H1 (cell line): Measurements from ENCODE around the gene MRI1. TPM values are rescaled to one million over a fixed set of nuclear protein-coding genes. Genes with fewer than 3 reads are reported as not detected.

Experiments
- CTCF ChIA-PET: fragments of 300-600 bp; sonication (Branson Sonifier 250); formaldehyde crosslinking; loops from one replicate; lab custom pipeline; 2021; ENCODE audit not compliant: partially characterized antibody; lab: Charles Lee
- POLR2A ChIA-PET: fragments of 300-600 bp; sonication (Branson Sonifier 250); formaldehyde crosslinking; loops from one replicate; lab custom pipeline; 2021; ENCODE audit warnings: inconsistent platforms; ENCODE audit not compliant: partially characterized antibody; lab: Charles Lee
- DNase-seq, 2 experiments: peaks; one replicate each; pipeline versions ENCODE4 v3.0.0 to v3.0.0-alpha.2; 2010 to 2022; ENCODE audit warnings: low spot score in 2 of 2, low read depth in 1 of 2, mixed read lengths in 1 of 2
- FAIRE-seq: peaks from 2 replicates; lab custom pipeline; 2011; peaks lifted over from hg19 to GRCh38; lab: Jason Lieb, UNC
- H2AFZ ChIP-seq: 2 replicates; pipeline ENCODE4 v1.8.1; 2012; ENCODE audit warnings: low read length, inconsistent platforms
- H2AK5ac ChIP-seq: 2 replicates; pipeline ENCODE4 v1.6.1; 2013; ENCODE audit warnings: low read depth, low read length
- H2BK120ac ChIP-seq: replicated peaks from 2 replicates; pipeline ENCODE3; 2013; ENCODE audit warnings: low read depth, low read length, inconsistent platforms
- H2BK12ac ChIP-seq: 2 replicates; pipeline ENCODE4 v1.6.1; 2013; ENCODE audit warnings: low read depth, low read length
- H2BK15ac ChIP-seq: 2 replicates; pipeline ENCODE4 v1.6.1; 2013; ENCODE audit warnings: low read length
- H2BK20ac ChIP-seq: 2 replicates; pipeline ENCODE4 v1.6.1; 2013; ENCODE audit warnings: low read length
- H2BK5ac ChIP-seq: 2 replicates; pipeline ENCODE4 v1.6.1; 2013; ENCODE audit warnings: low read depth, low read length
- H3K14ac ChIP-seq: 2 replicates; pipeline ENCODE4 v1.6.1; 2013; ENCODE audit warnings: inconsistent platforms; ENCODE audit not compliant: insufficient read length
- H3K18ac ChIP-seq: 2 replicates; pipeline ENCODE4 v1.6.1; 2013; ENCODE audit warnings: low read length; ENCODE audit errors: extremely low read depth
- H3K23ac ChIP-seq: 2 replicates; pipeline ENCODE4 v1.6.1; 2013; ENCODE audit warnings: inconsistent platforms; ENCODE audit not compliant: insufficient read length
- H3K23me2 ChIP-seq: 2 replicates; pipeline ENCODE4 v1.6.1; 2013; ENCODE audit warnings: low read depth, low read length
- H3K27ac ChIP-seq: 2 replicates; pipeline ENCODE4 v1.6.1; 2011; ENCODE audit warnings: low read depth, low read length, inconsistent platforms
- H3K27me3 ChIP-seq, 4 experiments: replicated peaks in 1 of 4; 1 replicate in 1 of 4; 2 replicates in 3 of 4; pipeline versions ENCODE4 v1.6.1 to v1.8.1; 2011 to 2013; ENCODE audit warnings: low read length in 3 of 4, mild to moderate bottlenecking in 3 of 4, inconsistent platforms in 2 of 4, mixed read lengths in 2 of 4, moderate library complexity in 1 of 4; ENCODE audit not compliant: control insufficient read depth in 3 of 4, insufficient read depth in 3 of 4; ENCODE audit errors: extremely low read depth in 1 of 4
- H3K36me3 ChIP-seq, 4 experiments: 2 replicates each; pipeline versions ENCODE4 v1.6.1 to v1.8.1; 2011 to 2013; ENCODE audit warnings: mild to moderate bottlenecking in 4 of 4, low read length in 3 of 4, moderate library complexity in 2 of 4, control low read depth in 1 of 4, inconsistent platforms in 1 of 4; ENCODE audit not compliant: insufficient read depth in 4 of 4, control insufficient read depth in 2 of 4
- H3K4ac ChIP-seq: replicated peaks from 2 replicates; pipeline ENCODE3; 2013; ENCODE audit warnings: low read length, low read depth, mixed read lengths, inconsistent platforms; ENCODE audit not compliant: insufficient read length
- H3K4me1 ChIP-seq, 4 experiments: replicated peaks in 1 of 4; 1 replicate in 1 of 4; 2 replicates in 3 of 4; pipeline versions ENCODE4 v1.6.1 to v1.8.1; 2011 to 2013; ENCODE audit warnings: low read length in 3 of 4, inconsistent platforms in 2 of 4, mixed read lengths in 1 of 4; ENCODE audit not compliant: insufficient read depth in 4 of 4, control insufficient read depth in 3 of 4
- H3K4me2 ChIP-seq, 2 experiments: 2 replicates each; pipeline versions ENCODE4 v1.6.1 to v1.8.1; 2011 to 2013; ENCODE audit warnings: low read depth in 2 of 2, low read length in 2 of 2, control low read depth in 1 of 2, inconsistent platforms in 1 of 2, mild to moderate bottlenecking in 1 of 2; ENCODE audit not compliant: insufficient read depth in 1 of 2
- H3K4me3 ChIP-seq, 4 experiments: fragments of 200-600, 300-600 bp in 1 of 4; sonication (generic), shearing (Covaris generic), sonication (Bioruptor Twin) in 1 of 4; 2 replicates each; pipeline versions ENCODE4 v1.5.1 to v1.8.1; 2011 to 2016; ENCODE audit warnings: low read length in 4 of 4, low read depth in 3 of 4, control low read depth in 2 of 4, inconsistent platforms in 2 of 4, mild to moderate bottlenecking in 2 of 4, mixed read lengths in 1 of 4, moderate library complexity in 1 of 4; ENCODE audit not compliant: insufficient read depth in 2 of 4; ENCODE audit errors: extremely low read depth in 1 of 4
- H3K56ac ChIP-seq: replicated peaks from 2 replicates; pipeline ENCODE3; 2013; ENCODE audit warnings: low read depth, mild to moderate bottlenecking, mixed read lengths, low read length, inconsistent platforms; ENCODE audit not compliant: insufficient read length
- H3K79me1 ChIP-seq: 2 replicates; pipeline ENCODE4 v1.6.1; 2013; ENCODE audit warnings: low read depth, low read length, control low read depth
- H3K79me2 ChIP-seq, 2 experiments: 2 replicates each; pipeline versions ENCODE4 v1.6.1 to v1.8.1; 2012 to 2013; ENCODE audit warnings: low read length in 2 of 2, mild to moderate bottlenecking in 2 of 2, inconsistent platforms in 1 of 2; ENCODE audit not compliant: insufficient read depth in 2 of 2, control insufficient read depth in 1 of 2
- H3K9ac ChIP-seq, 4 experiments: replicated peaks in 1 of 4; 1 replicate in 1 of 4; 2 replicates in 3 of 4; pipeline versions ENCODE4 v1.6.1 to v1.8.1; 2011 to 2013; ENCODE audit warnings: low read depth in 3 of 4, low read length in 3 of 4, control low read depth in 2 of 4, mild to moderate bottlenecking in 2 of 4, moderate library complexity in 2 of 4, inconsistent platforms in 1 of 4; ENCODE audit errors: extremely low read depth in 1 of 4
- H3K9me3 ChIP-seq, 2 experiments: 2 replicates each; pipeline versions ENCODE4 v1.6.1 to v1.8.1; 2012 to 2013; ENCODE audit warnings: mild to moderate bottlenecking in 2 of 2, moderate library complexity in 2 of 2, control low read depth in 1 of 2, inconsistent platforms in 1 of 2, low read depth in 1 of 2, low read length in 1 of 2, mixed read lengths in 1 of 2; ENCODE audit not compliant: insufficient read depth in 2 of 2
- H4K20me1 ChIP-seq, 2 experiments: replicated peaks in 1 of 2; 2 replicates each; pipeline versions ENCODE3 to v1.8.1; 2011 to 2013; ENCODE audit warnings: inconsistent platforms in 2 of 2, low read length in 2 of 2, mild to moderate bottlenecking in 1 of 2; ENCODE audit not compliant: insufficient read depth in 2 of 2, control insufficient read depth in 1 of 2
- H4K5ac ChIP-seq: 2 replicates; pipeline ENCODE4 v1.6.1; 2013; ENCODE audit warnings: low read length, low read depth, mixed read lengths, inconsistent platforms; ENCODE audit not compliant: insufficient read length
- H4K8ac ChIP-seq: 2 replicates; pipeline ENCODE4 v1.8.0; 2013; ENCODE audit warnings: mild to moderate bottlenecking, moderate library complexity, low read length, inconsistent platforms; ENCODE audit not compliant: insufficient read depth; ENCODE audit errors: extremely low read depth
- H4K91ac ChIP-seq: replicated peaks from 2 replicates; pipeline ENCODE3; 2013; ENCODE audit warnings: low read length, mixed read lengths, inconsistent platforms; ENCODE audit not compliant: insufficient read length
- BCL11A ChIP-seq, 2 experiments: IDR thresholded peaks; one replicate each; pipeline ENCODE4 v1.6.1; 2011; ENCODE audit warnings: low read depth in 2 of 2, low read length in 2 of 2, mild to moderate bottlenecking in 2 of 2
- FOSL1 ChIP-seq: IDR thresholded peaks from 2 replicates; pipeline ENCODE4 v1.6.1; 2011; ENCODE audit warnings: mild to moderate bottlenecking, low read depth, low read length, moderate library complexity; ENCODE audit not compliant: insufficient read depth
- RFX5 ChIP-seq: IDR thresholded peaks from 2 replicates; pipeline ENCODE4 v1.6.1; 2011; ENCODE audit warnings: low read depth, low read length, improper control_type of control experiment, borderline replicate concordance
- SP1 ChIP-seq: IDR thresholded peaks from 2 replicates; pipeline ENCODE4 v1.6.1; 2011; ENCODE audit warnings: low read depth, low read length
- WGBS, 2 experiments: shearing (Covaris generic) in 1 of 2; methylation state at CpG; one replicate each; pipeline versions ENCODE4 v1.1.6 to v1.1.7; 2013 to 2015; ENCODE audit warnings: low lambda C conversion rate in 2 of 2, mixed read lengths in 2 of 2, inconsistent platforms in 1 of 2, low coverage in 1 of 2, missing lambda C conversion rate in 1 of 2; ENCODE audit not compliant: insufficient replicate concordance in 2 of 2, insufficient coverage in 1 of 2, insufficient read length in 1 of 2; ENCODE audit errors: extremely low coverage in 1 of 2, missing lambda C conversion rate in 1 of 2; 5-methylcytosine and 5-hydroxymethylcytosine counted together
- polyA plus RNA-seq, 7 experiments: library from polyadenylated mRNA; depleted of rRNA in 3 of 7; stranded (reverse) in 5 of 7; unstranded in 2 of 7; fragments of >200 nt in 5 of 7; fragments of 200-250 nt in 2 of 7; gene quantifications; 1 replicate in 5 of 7; 2 replicates in 1 of 7; 4 replicates in 1 of 7; pipeline versions ENCODE4 v1.2.1 to v1.2.3, GENCODE V29; 2011 to 2013; ENCODE audit warnings: missing spikeins in 2 of 7, mixed read lengths in 2 of 7
- total RNA-seq: library from RNA; stranded (reverse); fragmentation: NEBNext Ultra II Directional; extraction: Animal tissue kit (Norgen Biotek cat#: 25700); gene quantifications from 2 replicates; pipeline ENCODE4 v1.2.1, GENCODE V29; 2021
- TF ChIP-seq, protein P1 (sequence below): IDR thresholded peaks from 2 replicates; pipeline ENCODE4 v1.6.1; 2012; ENCODE audit warnings: inconsistent platforms
- TF ChIP-seq, protein P2 (sequence below), 3 experiments: IDR thresholded peaks; 1 replicate in 2 of 3; 2 replicates in 1 of 3; pipeline versions ENCODE4 v1.5.1 to v1.6.1; 2011; ENCODE audit warnings: low read length in 3 of 3, mild to moderate bottlenecking in 3 of 3, inconsistent platforms in 2 of 3, low read depth in 1 of 3, moderate library complexity in 1 of 3; ENCODE audit not compliant: insufficient read depth in 1 of 3; ENCODE audit errors: control extremely low read depth in 1 of 3
- TF ChIP-seq, protein P3 (sequence below): IDR thresholded peaks from 2 replicates; pipeline ENCODE4 v1.6.1; 2011; ENCODE audit warnings: low read length, improper control_type of control experiment

MRI1 gene
- total and polyA plus RNA-seq, 2 of the 8 experiments (the other 6 are each of a cell fraction or from before 2014, with no cell fraction given) = 24.5 to 29.5 TPM

DNA sequence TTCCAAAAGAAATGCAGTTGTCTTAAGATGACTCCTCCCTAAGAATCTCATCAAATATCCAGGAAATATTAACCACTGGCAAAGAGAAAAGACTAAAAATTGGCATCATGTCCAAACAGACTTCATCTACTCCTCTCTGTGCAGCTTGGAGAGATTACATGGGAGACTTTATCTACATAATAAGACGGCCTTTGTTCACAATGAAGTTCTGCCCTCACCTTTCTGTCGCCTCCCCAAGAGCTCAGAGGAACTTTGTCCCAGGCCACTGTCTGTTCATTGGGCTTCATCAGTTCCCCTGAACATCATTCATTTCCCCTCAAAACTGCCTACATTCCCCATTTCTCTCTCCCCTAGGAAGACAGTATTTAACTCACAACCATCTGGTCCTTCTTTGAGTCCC lies 22.4 kb upstream of the MRI1 start:
- WGBS, 2 experiments = 76% methylated on average over 2 of the region's 2 CpGs; no CpG with 5 or more reads in 1 of the 2 experiments

More for the DNA sequence above, 22.4 kb upstream of the MRI1 start:
- Histone ChIP-seq H3K9me3 (no peaks in the 10 kb centered on the region), H4K91ac (no peak overlapping the region), H4K8ac (no peak overlapping the region), H2AK5ac (no peak overlapping the region), H3K27me3 (no peaks in the 10 kb centered on the region), H4K5ac (no peak overlapping the region), H3K18ac (no peak overlapping the region), H3K27ac (no peak overlapping the region), H3K4me1 (peaks cover 0 to 5% (median 3%) of the 10 kb centered on the region in 4 experiments; a peak in 2 of 7 replicates), H3K9ac (no peak overlapping the region), H3K56ac (no peak overlapping the region), H3K79me2 (no peaks in the 10 kb centered on the region), H3K14ac (no peak overlapping the region), H3K23ac (no peak overlapping the region), H3K4me3 (no peak overlapping the region), H2AFZ (no peak overlapping the region), H3K36me3 (no peaks in the 10 kb centered on the region), H4K20me1 (no peaks in the 10 kb centered on the region), H3K23me2 (no peaks in the 10 kb centered on the region), H2BK120ac (no peak overlapping the region), H2BK5ac (no peak overlapping the region), H2BK12ac (no peak overlapping the region), H3K4ac (peak overlapping the region; percentile 78), H2BK20ac (no peak overlapping the region), H2BK15ac (no peak overlapping the region), H3K4me2 (no peak overlapping the region), H3K79me1 (no peaks in the 10 kb centered on the region)
- FAIRE-seq (no peak), DNase-seq (no peak)
- CTCF ChIA-PET = interaction anchor here (0.6 to 1.0 kb wide), 3 partner anchors 29 to 49 kb away, joined by 3 read pairs; no protein-coding TSS in a partner anchor
- TF ChIP-seq BCL11A (IDR thresholded peaks at IDR 0.05; ENCODE audit: low read depth in 2 of 2, low read length in 2 of 2) (no peak), RFX5 (no peak), SP1 (no peak), FOSL1 (no peak)
- TF ChIP-seq, protein P1, sequence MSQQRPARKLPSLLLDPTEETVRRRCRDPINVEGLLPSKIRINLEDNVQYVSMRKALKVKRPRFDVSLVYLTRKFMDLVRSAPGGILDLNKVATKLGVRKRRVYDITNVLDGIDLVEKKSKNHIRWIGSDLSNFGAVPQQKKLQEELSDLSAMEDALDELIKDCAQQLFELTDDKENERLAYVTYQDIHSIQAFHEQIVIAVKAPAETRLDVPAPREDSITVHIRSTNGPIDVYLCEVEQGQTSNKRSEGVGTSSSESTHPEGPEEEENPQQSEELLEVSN = no peak
- TF ChIP-seq, protein P2, sequence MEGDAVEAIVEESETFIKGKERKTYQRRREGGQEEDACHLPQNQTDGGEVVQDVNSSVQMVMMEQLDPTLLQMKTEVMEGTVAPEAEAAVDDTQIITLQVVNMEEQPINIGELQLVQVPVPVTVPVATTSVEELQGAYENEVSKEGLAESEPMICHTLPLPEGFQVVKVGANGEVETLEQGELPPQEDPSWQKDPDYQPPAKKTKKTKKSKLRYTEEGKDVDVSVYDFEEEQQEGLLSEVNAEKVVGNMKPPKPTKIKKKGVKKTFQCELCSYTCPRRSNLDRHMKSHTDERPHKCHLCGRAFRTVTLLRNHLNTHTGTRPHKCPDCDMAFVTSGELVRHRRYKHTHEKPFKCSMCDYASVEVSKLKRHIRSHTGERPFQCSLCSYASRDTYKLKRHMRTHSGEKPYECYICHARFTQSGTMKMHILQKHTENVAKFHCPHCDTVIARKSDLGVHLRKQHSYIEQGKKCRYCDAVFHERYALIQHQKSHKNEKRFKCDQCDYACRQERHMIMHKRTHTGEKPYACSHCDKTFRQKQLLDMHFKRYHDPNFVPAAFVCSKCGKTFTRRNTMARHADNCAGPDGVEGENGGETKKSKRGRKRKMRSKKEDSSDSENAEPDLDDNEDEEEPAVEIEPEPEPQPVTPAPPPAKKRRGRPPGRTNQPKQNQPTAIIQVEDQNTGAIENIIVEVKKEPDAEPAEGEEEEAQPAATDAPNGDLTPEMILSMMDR (IDR thresholded peaks at IDR 0.05; ENCODE audit: control extremely low read depth in 1 of 3, insufficient read depth in 1 of 3, low read depth in 1 of 3, low read length in 3 of 3) = no peak
- TF ChIP-seq, protein P3, sequence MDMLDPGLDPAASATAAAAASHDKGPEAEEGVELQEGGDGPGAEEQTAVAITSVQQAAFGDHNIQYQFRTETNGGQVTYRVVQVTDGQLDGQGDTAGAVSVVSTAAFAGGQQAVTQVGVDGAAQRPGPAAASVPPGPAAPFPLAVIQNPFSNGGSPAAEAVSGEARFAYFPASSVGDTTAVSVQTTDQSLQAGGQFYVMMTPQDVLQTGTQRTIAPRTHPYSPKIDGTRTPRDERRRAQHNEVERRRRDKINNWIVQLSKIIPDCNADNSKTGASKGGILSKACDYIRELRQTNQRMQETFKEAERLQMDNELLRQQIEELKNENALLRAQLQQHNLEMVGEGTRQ = no peak
- POLR2A ChIA-PET = interaction anchor here (2.0 kb wide), 1 partner anchor 33 kb away, joined by 11 read pairs; the partner anchor contains the start of gene C19orf53
